Gastroesophageal sphincter (tissue), 4 donors: ENCODE results near the gene OR5AU1. TPM values are rescaled to one million over a fixed set of nuclear protein-coding genes. Genes with fewer than 3 reads are reported as not detected.

Source experiments
- ATAC-seq: fragments of 150-250 bp; one replicate; pipeline ENCODE4 v1.9.1; 2016; ENCODE audit warnings: mild to moderate bottlenecking, moderate library complexity
- H3K27ac ChIP-seq, 4 donors: fragments of 200-600 bp; sonication (generic) in 3 of 4; 1 replicate in 3 of 4; 2 replicates in 1 of 4; pipeline ENCODE4 v1.5.1; 2016 to 2019
- H3K27me3 ChIP-seq: fragments of 200-600 bp; sonication (generic); one replicate; pipeline ENCODE4 v1.5.1; 2019
- H3K36me3 ChIP-seq, 2 donors: fragments of 200-600 bp; sonication (generic); one replicate each; pipeline ENCODE4 v1.5.1; 2019; ENCODE audit warnings: control low read depth in 1 of 2
- H3K4me1 ChIP-seq, 3 donors: fragments of 200-600 bp; sonication (generic); 1 replicate in 2 of 3; 2 replicates in 1 of 3; pipeline ENCODE4 v1.5.1; 2016 to 2019; ENCODE audit warnings: control low read depth in 2 of 3
- H3K4me3 ChIP-seq, 2 donors: fragments of 200-600 bp; sonication (generic); one replicate each; pipeline ENCODE4 v1.5.1; 2019; ENCODE audit warnings: mild to moderate bottlenecking in 1 of 2, moderate library complexity in 1 of 2
- H3K9me3 ChIP-seq, 3 donors: fragments of 200-600 bp; sonication (generic); one replicate each; pipeline ENCODE4 v1.5.1; 2017 to 2019; ENCODE audit warnings: control low read depth in 2 of 3
- EP300 ChIP-seq: sonication (generic); formaldehyde crosslinking; IDR thresholded peaks from one replicate; pipeline ENCODE4 v1.6.1; 2017; ENCODE audit warnings: antibody characterized with exemption, mild to moderate bottlenecking
- POLR2A ChIP-seq, 2 donors: fragments of 450-650 bp; IDR thresholded peaks; one replicate each; pipeline ENCODE4 v1.6.1; 2017; ENCODE audit warnings: antibody characterized with exemption in 2 of 2, mild to moderate bottlenecking in 2 of 2, moderate library complexity in 1 of 2
- POLR2AphosphoS5 ChIP-seq: sonication (generic); formaldehyde crosslinking; IDR thresholded peaks from one replicate; pipeline ENCODE4 v1.6.1; 2017; ENCODE audit warnings: antibody characterized with exemption
- WGBS, 2 donors: methylation state at CpG; one replicate each; pipeline ENCODE4 v1.1.5; 2018; ENCODE audit warnings: low coverage in 1 of 2; 5-methylcytosine and 5-hydroxymethylcytosine counted together
- total RNA-seq, 4 donors: library from RNA; depleted of rRNA; stranded (reverse); fragments of >200 nt; gene quantifications; one replicate each; pipeline ENCODE4 v1.1.0, GENCODE V29; 2016
- TF ChIP-seq, protein P1 (sequence below), 4 experiments: fragments of 200-600 bp in 2 of 4; fragments of 450-650 bp in 2 of 4; sonication (generic) in 1 of 4; IDR thresholded peaks; one replicate each; pipeline ENCODE4 v1.5.1; 2017 to 2019; ENCODE audit warnings: antibody characterized with exemption in 4 of 4, mild to moderate bottlenecking in 2 of 4, moderate library complexity in 2 of 4

Gene OR5AU1
- total RNA-seq, 4 donors from 2014 or later, result not detected

DNA sequence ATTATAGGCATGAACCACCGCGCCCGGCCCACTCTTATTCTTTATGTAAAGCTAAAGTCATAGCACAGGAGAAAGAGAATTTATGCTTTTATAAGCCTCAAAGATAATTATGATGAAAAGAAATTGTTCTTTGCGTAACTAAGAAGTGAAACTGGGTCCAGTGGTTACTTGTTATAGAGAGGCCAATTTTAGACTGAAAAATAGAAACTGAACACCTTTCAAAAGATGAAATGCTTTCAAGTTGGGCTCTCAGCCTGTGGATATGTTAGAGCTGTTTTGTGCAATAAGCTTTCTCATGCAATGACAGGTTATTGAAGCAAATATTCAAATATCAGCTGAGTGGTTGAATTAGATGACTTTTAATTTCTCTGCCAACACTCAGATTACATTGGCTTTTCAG, 47.1 kb downstream of the OR5AU1 start:
- no peak for ATAC-seq
- H3K27me3 ChIP-seq, result no peaks in the 10 kb centered on the region
- no peaks in the 10 kb centered on the region for H3K9me3 ChIP-seq
- no peak overlapping the region for H3K4me3 ChIP-seq
- TF ChIP-seq, protein P1, sequence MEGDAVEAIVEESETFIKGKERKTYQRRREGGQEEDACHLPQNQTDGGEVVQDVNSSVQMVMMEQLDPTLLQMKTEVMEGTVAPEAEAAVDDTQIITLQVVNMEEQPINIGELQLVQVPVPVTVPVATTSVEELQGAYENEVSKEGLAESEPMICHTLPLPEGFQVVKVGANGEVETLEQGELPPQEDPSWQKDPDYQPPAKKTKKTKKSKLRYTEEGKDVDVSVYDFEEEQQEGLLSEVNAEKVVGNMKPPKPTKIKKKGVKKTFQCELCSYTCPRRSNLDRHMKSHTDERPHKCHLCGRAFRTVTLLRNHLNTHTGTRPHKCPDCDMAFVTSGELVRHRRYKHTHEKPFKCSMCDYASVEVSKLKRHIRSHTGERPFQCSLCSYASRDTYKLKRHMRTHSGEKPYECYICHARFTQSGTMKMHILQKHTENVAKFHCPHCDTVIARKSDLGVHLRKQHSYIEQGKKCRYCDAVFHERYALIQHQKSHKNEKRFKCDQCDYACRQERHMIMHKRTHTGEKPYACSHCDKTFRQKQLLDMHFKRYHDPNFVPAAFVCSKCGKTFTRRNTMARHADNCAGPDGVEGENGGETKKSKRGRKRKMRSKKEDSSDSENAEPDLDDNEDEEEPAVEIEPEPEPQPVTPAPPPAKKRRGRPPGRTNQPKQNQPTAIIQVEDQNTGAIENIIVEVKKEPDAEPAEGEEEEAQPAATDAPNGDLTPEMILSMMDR (IDR thresholded peaks at IDR 0.05), result no peak
- no peak for TF ChIP-seq EP300
- no peak for TF ChIP-seq POLR2AphosphoS5
- no peak for TF ChIP-seq POLR2A (IDR thresholded peaks at IDR 0.05)
- 96 to 100% methylated on average over 1 to 3 of the region's 4 CpGs for WGBS, 2 donors
- H3K36me3 ChIP-seq, result no peaks in the 10 kb centered on the region
- H3K27ac ChIP-seq, result no peak overlapping the region
- peaks cover 0 to 37% (median 24%) of the 10 kb centered on the region in 3 donors for H3K4me1 ChIP-seq

DNA sequence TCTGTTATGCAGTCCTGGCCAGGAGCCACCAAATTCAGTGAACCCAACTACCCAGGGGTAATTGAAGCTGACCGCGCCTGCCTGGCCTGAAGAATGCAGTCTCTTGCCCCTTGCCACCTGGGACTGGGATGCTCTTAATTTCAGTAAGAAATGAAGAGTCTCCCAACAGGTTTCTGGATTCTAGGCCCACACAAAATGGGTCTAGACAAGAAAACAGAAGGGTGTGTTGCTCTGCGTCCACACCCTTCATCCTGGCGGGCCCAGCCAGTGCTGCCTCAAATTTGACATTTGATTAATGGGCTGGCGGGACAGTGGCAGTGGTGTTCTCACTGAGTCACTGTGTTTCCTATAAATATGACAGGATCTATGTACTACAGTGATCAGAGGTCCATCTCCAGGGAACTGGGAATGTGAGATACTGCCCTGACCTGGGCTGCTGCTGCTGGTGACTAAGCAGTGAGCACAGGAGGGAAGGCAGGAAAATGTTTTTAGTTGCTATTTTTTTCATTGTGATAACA, 48.5 kb downstream of the OR5AU1 start:
- TF ChIP-seq POLR2A (IDR thresholded peaks at IDR 0.05) (no peak), EP300 (no peak), POLR2AphosphoS5 (no peak)
- TF ChIP-seq, protein P1 (IDR thresholded peaks at IDR 0.05), result no peak
- Histone ChIP-seq H3K4me1 (peaks cover 2 to 48% (median 27%) of the 10 kb centered on the region in 3 donors), H3K9me3 (no peaks in the 10 kb centered on the region), H3K27me3 (no peaks in the 10 kb centered on the region), H3K27ac (peak overlapping the region in 3 of 4 donors; percentile 36 to 99 (median 54)), H3K36me3 (no peaks in the 10 kb centered on the region), H3K4me3 (no peak overlapping the region)
- ATAC-seq, result no peak
- WGBS, 2 donors, result no CpG with 5 or more reads among the region's 5 CpGs

DNA sequence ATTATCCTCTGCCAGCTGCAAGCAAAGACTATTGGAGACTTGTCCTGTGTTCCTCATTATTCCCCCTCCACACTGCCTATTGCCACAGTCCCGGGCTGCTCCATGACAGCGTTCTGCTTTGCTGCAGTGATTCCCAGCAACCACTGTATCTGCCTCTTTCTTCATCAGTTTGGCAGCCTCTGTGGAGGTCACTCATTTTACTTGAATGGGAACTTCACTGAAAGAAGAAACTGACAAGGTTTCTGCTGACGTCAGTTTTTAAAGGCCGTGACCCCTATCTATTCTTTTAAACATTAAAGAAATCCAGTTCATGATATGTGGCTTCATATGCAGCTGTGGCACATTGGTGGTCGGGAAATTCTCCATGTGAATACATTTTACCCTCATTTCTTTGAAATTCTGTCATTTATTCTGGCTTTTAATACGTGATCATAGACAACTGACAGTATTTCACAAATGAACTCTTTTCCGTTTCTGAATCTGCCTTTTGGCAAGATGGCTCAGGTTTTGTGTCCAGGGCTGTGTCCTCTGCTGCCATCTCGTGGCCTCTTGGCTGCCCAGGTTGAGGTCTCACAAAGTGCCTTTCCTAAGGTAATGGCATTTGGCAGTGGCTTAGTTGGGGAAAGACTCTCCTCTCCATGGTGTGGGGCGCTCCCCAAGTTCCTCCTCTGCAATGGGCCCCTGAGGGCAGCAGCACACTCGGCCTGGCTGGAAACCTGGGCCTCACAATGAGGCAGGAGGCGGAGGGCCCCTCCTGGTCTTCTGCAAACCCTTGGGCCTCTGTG, 49.2 kb downstream of the OR5AU1 start:
- Histone ChIP-seq H3K27ac (peak overlapping the region in 3 of 4 donors; percentile 36 to 99 (median 54)), H3K36me3 (no peaks in the 10 kb centered on the region), H3K4me3 (no peak overlapping the region), H3K9me3 (no peaks in the 10 kb centered on the region), H3K27me3 (no peaks in the 10 kb centered on the region), H3K4me1 (peaks cover 2 to 55% (median 27%) of the 10 kb centered on the region in 3 donors)
- TF ChIP-seq, protein P1 (IDR thresholded peaks at IDR 0.05), result peak; percentile 77 to 92 (median 80)
- TF ChIP-seq POLR2A (IDR thresholded peaks at IDR 0.05), result no peak
- peak; percentile 19 for TF ChIP-seq POLR2AphosphoS5
- no peak for ATAC-seq
- WGBS, 2 donors, result 5 to 11% methylated on average over 8 of the region's 11 CpGs

DNA sequence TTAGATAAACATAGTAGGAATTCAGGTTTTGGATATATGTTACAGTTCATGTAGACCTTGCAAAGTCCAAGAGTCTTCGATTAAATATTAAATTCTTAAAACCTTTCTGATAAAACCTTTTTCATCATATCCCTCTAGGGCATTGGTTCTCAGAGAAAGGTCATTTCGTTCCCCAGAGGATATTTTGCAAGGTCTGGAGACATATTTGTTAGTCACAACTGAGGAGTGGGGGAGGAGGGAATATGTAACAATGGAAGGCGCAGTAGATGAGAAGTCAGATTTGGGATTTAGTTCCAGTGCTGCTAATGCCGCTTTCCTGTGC, 49.7 kb downstream of the OR5AU1 start:
- Histone ChIP-seq H3K27me3 (no peaks in the 10 kb centered on the region), H3K4me3 (no peak overlapping the region), H3K27ac (peak overlapping the region in 3 of 4 donors; percentile 36 to 99 (median 54)), H3K36me3 (no peaks in the 10 kb centered on the region), H3K9me3 (no peaks in the 10 kb centered on the region), H3K4me1 (peaks cover 2 to 55% (median 27%) of the 10 kb centered on the region in 3 donors)
- TF ChIP-seq POLR2A (IDR thresholded peaks at IDR 0.05) (no peak), EP300 (no peak), POLR2AphosphoS5 (no peak)
- TF ChIP-seq, protein P1 (IDR thresholded peaks at IDR 0.05), result no peak
- 46 to 67% methylated on average over 4 of the region's 4 CpGs for WGBS, 2 donors
- no peak for ATAC-seq

DNA sequence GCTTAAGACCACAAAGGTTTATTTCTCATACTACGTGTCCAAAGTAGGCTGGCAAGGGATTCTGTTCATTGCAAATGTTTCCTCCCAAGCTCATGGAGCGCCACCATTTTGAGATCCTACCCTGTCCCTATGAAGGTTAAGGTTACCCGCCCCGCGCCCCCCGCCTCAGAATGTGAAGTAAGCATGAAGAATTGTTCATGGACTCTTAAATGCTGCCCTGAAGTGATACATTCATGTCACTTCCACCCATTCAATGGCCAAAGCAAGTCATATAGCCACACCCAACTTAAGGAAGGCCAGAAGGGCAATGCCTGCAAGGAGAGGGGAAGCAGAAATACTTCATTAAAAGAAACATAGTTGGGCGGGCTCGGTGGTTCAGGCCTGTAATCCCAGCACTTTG, 50.8 kb downstream of the OR5AU1 start:
- WGBS, 2 donors, result 38 to 67% methylated on average over 2 to 3 of the region's 8 CpGs
- no peaks in the 10 kb centered on the region for H3K36me3 ChIP-seq
- H3K27ac ChIP-seq, result peak overlapping the region in 3 of 4 donors; percentile 98 to 99 (median 99)

More for the DNA sequence above, 50.8 kb downstream of the OR5AU1 start:
- no peak for TF ChIP-seq POLR2AphosphoS5
- TF ChIP-seq, protein P1 (IDR thresholded peaks at IDR 0.05), result no peak
- TF ChIP-seq EP300, result no peak
- no peak for TF ChIP-seq POLR2A (IDR thresholded peaks at IDR 0.05)
- ATAC-seq, result no peak
- H3K4me1 ChIP-seq, result peaks cover 2 to 56% (median 27%) of the 10 kb centered on the region in 3 donors
- no peaks in the 10 kb centered on the region for H3K27me3 ChIP-seq
- no peak overlapping the region for H3K4me3 ChIP-seq
- no peaks in the 10 kb centered on the region for H3K9me3 ChIP-seq
